HUES6 (cell line): Measurements from ENCODE around the gene HOXC11.

Source experiments
- H3K27ac ChIP-seq: 2 replicates; pipeline ENCODE4 v1.7.0; 2013; ENCODE audit warnings: low read depth, mild to moderate bottlenecking, low read length, inconsistent platforms
- H3K27me3 ChIP-seq: 2 replicates; pipeline ENCODE4 v1.6.1; 2013; ENCODE audit warnings: low read length; ENCODE audit not compliant: control insufficient read depth, insufficient read depth
- H3K36me3 ChIP-seq: 2 replicates; pipeline ENCODE4 v1.6.1; 2013; ENCODE audit warnings: low read length; ENCODE audit not compliant: control insufficient read depth, insufficient read depth
- H3K4me1 ChIP-seq: 2 replicates; pipeline ENCODE4 v1.6.1; 2013; ENCODE audit warnings: low read length; ENCODE audit not compliant: control insufficient read depth, insufficient read depth
- H3K4me3 ChIP-seq: 2 replicates; pipeline ENCODE4 v1.5.1; 2013; ENCODE audit warnings: low read depth, low read length
- H3K9ac ChIP-seq: one replicate; pipeline ENCODE4 v1.6.1; 2013; ENCODE audit warnings: mild to moderate bottlenecking, low read length
- H3K9me3 ChIP-seq: 2 replicates; pipeline ENCODE4 v1.6.1; 2013; ENCODE audit warnings: low read depth, low read length; ENCODE audit not compliant: control insufficient read depth, insufficient read depth

HOXC11 gene

DNA sequence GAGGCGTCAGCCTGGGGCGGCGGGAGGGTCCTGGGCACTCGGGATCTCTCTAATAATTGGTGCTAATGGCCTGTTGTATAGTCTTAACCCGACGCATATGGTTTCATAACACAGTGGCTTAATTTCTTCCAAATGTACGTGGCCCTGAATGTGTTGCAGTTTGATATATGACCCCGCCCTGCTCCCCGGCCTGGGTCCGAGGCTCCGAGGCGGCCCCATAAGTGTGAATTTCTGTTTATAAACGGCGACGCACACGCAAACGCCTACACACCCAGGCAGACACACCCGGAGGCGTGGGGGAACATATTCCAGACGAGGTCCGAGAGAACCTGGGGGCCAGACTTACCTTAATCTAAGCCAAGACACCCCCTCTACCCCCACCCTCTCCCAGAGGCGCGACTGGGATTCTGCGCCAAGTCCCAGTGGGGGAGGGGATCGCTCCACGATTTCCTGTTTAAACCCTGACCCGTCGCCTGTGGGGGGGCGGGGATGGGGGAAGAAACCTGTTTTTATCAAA, 45.6 kb downstream of the HOXC11 start:
- peak overlapping the region; percentile 4; the same call in 1 of the 2 replicates for H3K27ac ChIP-seq
- H3K4me1 ChIP-seq, result peaks cover 24% of the 10 kb centered on the region
- H3K27me3 ChIP-seq, result peaks cover 100% of the 10 kb centered on the region
- H3K36me3 ChIP-seq, result no peaks in the 10 kb centered on the region
- H3K4me3 ChIP-seq, result peak overlapping the region; percentile 61
- peak overlapping the region; percentile 90 for H3K9ac ChIP-seq
- no peaks in the 10 kb centered on the region for H3K9me3 ChIP-seq

DNA sequence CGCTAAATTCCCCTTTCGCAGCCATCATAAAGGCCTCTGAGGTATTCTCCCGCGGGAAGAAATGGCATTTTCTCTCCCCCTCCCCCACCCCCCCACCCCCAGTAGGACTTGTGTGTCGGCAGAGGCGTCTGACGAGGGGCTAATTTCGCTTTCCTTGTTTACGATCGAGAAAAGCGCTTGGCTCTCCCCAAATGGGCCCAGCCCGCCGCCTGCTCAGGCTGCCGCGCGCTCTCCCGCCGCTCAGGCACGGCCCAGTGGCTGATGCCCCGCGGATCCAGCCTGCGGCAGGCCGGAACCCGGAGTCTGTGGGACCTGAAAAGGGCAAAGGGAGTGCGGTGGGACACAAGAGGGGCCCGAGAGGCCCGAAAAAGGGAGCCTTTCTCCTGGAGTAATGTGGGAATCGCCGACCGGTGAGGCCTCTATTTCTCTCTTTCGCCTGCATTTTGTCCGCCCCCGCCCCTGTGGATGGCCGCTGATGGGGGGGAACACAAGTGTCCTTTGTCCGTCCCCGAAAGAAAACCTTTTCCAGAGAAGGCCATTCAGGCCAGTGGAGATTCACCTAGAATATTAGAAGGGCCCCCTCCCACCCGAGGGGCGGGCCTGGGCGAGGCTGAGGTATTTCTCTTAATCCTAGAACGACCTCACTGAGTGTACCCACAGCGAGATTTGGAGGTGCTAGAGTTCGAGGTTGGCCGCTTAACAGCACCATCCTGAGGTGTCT, 46.3 kb downstream of the HOXC11 start:
- Histone ChIP-seq H3K27me3 (peaks cover 100% of the 10 kb centered on the region), H3K27ac (no peak overlapping the region), H3K9me3 (no peaks in the 10 kb centered on the region), H3K9ac (peak overlapping the region; percentile 88), H3K4me3 (peak overlapping the region; percentile 61), H3K4me1 (peaks cover 24% of the 10 kb centered on the region), H3K36me3 (no peaks in the 10 kb centered on the region)

DNA sequence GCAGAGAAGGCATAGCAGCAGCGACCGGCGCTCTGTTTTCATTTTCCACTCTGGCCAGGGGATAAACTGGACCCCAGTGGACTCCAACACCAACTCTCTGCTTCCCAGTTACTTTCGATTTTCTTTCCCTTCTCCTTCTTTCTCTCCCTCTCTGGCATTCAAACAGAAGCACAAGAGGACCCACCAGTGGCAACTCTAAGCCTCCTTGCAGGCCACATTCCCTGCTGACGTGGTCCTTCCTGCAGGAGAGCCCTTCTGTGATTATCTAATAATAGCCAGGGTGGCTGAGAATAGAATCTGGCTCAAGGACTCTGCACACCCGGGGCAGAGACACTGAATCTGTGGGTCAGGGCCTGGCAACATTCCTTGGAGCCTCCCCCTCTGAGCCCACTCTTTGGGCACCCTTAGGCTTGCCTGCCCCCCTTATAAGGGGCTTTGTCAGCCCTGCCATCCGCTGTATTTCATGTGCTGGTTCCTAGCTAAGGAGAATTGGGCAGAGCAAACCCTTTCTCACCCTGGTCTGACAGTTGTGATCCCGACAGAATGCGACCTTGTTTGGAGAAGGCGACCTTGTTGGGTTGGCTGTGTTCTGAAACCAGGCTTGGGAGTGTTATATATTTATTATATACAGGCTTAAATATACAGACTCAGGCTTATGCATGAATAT, 47.1 kb downstream of the HOXC11 start:
- Histone ChIP-seq H3K27ac (no peak overlapping the region; the same call in 1 of the 2 replicates), H3K4me3 (peak overlapping the region; percentile 45; the same call in 1 of the 2 replicates), H3K9me3 (no peaks in the 10 kb centered on the region), H3K9ac (peak overlapping the region; percentile 88), H3K4me1 (peaks cover 24% of the 10 kb centered on the region), H3K27me3 (peaks cover 100% of the 10 kb centered on the region), H3K36me3 (no peaks in the 10 kb centered on the region)

DNA sequence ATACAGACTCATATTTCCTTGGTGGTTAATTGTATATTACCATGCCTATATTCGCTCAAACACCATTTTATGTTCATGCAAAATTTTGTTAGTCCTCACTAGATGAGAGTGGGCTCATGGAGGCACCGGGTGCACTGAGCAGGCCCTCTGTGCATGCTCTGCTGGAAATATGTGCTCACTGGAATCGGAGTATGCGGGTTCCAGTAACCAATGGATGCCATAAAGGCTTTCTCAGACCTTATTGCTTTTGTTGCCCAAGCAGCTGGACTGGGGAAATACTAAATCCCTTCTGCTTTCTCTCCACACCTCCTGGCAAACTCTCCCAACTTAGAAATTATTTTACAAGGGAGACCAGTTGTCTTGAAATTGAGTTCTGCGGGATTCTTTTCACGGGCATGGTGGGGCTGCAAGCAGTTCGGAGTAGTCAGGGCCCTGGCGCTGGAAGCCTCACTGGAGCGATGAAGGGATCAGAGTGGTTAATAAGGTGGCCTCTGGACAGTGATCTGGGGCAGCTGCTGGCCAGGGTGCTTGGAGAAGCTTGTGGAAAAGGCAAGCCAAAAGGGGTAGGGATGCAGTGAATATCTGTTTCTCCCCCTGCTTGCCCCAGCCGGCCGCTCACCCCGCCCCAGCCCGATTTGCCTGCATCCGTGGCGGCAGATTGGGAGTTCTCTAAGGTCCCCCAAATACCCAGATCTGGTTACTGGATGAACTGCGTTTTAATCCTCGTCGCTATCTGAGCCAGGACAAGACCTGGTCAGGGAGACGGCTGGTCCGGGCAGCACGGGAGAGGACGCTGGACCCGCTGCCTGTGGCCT, 47.9 kb downstream of the HOXC11 start:
- Histone ChIP-seq H3K9me3 (no peaks in the 10 kb centered on the region), H3K4me3 (peak overlapping the region; percentile 45; the same call in 1 of the 2 replicates), H3K36me3 (no peaks in the 10 kb centered on the region), H3K27me3 (peaks cover 100% of the 10 kb centered on the region), H3K9ac (peak overlapping the region; percentile 88), H3K27ac (no peak overlapping the region; the same call in 1 of the 2 replicates), H3K4me1 (peaks cover 25% of the 10 kb centered on the region)

DNA sequence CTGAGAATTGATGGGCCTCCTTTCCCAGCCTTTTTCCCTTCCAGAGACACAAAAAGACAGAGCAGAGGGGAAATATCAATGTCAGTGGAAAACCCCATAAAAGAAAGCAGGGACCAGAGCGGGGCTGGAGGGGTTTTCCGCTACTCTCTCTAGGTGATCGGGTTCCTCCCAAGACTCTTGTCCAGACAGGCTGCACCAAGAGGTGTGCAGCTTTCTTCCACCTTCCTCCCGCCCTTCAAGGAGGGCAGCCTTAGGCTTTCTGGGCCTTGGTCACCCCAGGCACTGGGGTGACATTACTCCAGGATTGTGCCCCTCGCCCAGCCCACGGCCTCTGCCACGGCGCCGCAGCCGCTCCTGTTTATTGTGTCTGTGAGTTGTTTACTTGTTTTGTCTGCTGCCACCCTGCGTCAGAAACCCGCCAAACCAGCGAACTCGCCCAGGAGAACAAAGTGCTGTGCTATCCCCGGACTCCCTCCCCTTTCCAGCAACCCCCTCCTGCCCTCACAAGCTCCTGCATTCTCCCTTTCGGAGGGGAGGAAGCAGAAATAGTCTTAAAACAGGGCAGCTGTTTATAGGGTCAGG, 48.6 kb downstream of the HOXC11 start:
- Histone ChIP-seq H3K9me3 (no peaks in the 10 kb centered on the region), H3K4me1 (peaks cover 28% of the 10 kb centered on the region), H3K9ac (peak overlapping the region; percentile 88), H3K36me3 (no peaks in the 10 kb centered on the region), H3K27ac (no peak overlapping the region; the same call in 1 of the 2 replicates), H3K4me3 (peak overlapping the region; percentile 45; the same call in 1 of the 2 replicates), H3K27me3 (peaks cover 100% of the 10 kb centered on the region)

DNA sequence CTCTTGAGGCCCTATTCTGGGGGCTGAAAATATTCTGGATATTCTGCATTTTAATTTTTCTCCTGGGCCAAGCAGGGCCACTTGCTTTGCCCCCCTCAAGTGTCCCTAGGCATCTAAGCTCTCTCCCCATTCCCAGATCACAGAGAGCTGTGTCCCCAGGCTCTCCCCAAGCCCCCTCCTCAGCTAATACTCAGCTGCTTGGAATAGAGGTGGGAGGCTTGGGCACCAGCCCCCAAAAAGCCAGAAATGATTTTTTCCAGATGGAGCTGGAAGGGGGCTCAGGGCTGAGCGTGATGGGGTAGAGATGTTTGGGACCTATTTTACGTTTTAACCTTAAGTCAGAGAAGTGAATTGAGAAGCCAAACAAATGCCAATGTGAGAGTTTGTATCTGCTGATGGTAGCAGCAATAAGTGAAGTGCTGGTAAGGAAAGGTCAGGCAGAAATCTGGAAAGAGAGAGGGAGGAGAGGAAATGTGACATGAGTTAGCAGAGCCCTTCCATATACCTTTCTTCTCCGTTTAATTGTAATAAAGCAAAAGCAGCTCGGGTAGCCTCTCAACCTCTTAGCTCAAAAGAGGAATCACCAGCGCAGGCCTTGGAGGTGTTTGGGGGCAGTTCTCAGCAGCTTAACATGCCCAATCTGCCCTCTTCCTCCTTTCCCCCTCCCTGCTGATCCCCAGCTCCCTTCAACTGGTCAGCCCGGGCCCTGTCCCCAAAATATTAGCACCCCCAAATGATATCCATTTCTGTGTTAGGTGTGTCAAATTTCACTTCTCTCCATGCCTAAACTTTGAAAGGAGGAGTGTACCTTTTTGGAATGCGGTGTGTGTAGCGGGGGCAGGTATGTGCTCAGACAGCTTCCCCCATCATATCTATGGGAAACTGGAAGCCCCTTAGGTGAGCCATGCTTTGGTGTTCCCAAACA, 50.3 kb downstream of the HOXC11 start:
- Histone ChIP-seq H3K4me3 (peak overlapping the region; percentile 12; the same call in 1 of the 2 replicates), H3K9ac (peak overlapping the region; percentile 70), H3K27ac (no peak overlapping the region; the same call in 1 of the 2 replicates), H3K36me3 (no peaks in the 10 kb centered on the region), H3K4me1 (peaks cover 19% of the 10 kb centered on the region), H3K27me3 (peaks cover 100% of the 10 kb centered on the region), H3K9me3 (no peaks in the 10 kb centered on the region)

DNA sequence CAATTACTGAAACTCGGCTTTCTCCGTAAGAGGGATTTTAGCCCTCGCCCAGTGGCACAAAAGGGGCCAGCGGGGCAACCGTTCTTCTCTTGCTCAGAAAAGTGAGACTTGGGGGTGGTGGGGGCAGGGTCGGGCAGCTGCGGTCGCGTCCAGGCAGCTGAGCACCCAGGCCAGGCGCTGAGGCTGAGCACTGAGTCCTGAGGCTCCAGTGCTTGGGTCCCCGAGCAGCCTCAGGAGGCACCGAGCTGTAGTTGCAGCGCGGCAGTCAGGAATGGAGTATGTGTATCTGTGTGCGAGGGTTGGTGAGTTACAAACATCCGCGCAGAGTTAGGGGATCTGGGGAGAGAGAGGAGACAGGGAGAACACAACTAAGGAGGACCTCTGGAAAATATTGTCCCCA, 51.2 kb downstream of the HOXC11 start:
- Histone ChIP-seq H3K36me3 (no peaks in the 10 kb centered on the region), H3K27me3 (peaks cover 100% of the 10 kb centered on the region), H3K27ac (no peak overlapping the region), H3K4me1 (peaks cover 19% of the 10 kb centered on the region; the same call in 1 of the 2 replicates), H3K9ac (peak overlapping the region; percentile 60), H3K9me3 (no peaks in the 10 kb centered on the region), H3K4me3 (no peak overlapping the region; the same call in 1 of the 2 replicates)

DNA sequence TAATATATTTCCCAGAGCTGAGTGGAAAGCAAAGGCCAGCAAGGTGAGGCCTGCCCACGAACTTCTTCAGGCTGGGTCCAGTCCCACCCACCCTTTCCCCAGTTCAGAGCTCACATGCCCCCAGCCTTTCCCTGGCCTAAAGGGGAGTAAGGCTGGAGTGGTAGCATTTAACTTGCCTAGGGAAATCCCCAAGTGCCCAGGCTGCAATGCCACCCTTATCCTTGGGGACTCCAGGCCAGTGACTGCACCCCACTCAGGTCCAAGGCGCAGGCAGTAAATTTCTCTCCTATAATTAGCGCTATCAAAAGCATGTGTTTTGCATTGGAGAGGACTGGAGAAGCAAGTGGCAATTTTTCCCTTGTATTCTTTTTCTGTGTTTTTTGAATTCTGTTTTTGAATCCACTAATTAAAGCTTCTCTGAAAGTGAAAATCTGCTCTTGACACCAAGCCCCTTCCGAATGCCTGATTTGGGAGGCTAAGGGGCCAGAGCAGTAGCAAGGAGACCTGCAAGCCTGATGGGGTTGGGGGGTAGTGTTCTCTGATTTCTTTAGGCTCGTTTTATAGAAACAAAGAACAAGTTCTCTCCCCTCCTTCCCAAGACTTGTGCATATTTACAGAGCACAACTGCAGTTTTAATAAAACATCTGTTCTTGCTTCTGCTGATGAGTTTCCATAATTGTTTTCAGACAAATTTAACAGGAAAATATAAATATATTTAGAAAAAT, 51.8 kb downstream of the HOXC11 start:
- Histone ChIP-seq H3K9ac (peak overlapping the region; percentile 60), H3K27ac (no peak overlapping the region), H3K27me3 (peaks cover 100% of the 10 kb centered on the region), H3K36me3 (no peaks in the 10 kb centered on the region), H3K4me1 (peaks cover 23% of the 10 kb centered on the region), H3K4me3 (no peak overlapping the region), H3K9me3 (no peaks in the 10 kb centered on the region)

DNA sequence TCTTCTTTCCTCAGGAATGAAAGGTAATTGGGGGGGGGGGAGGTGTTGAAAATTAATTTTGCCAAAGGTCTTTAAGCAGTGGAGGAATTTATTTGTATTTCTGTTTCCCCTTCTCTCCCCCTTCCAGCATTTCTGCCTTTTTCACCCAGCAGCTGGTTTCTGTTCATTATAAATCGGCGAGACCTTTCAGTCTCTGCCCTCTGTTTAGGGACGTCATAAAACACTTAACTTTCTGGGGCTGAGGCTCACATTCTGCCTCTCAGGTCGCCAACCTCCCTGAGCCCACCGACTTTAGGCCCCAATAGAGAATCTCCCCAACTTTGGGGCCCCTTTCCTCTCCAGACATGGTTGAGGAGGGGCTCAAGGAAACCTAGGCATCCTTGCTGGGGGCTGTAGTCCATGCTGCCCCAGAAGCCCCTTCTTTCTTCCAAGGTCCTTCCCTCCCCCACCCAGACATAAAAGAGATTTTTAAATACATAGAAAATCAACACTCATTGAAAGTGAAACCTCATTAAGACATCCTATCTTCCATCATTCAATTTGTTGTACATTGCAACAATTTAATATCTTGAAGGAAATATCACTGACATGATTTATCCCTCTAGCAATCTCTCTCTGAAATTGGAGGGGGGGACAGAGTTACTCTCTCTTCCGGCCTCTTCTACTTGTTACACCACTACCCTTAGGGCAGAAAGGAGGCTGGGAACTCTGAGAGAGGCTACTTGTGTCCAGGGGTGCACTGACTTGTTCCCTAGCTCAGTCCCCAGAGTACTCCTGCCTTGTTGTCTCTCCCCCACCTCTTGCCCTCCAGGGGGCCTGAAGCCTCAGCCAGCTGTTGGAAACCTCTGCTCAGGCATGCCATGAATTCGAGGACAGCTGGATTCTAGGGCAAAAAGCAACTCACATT, 52.8 kb downstream of the HOXC11 start:
- H3K9me3 ChIP-seq, result no peaks in the 10 kb centered on the region
- peak overlapping the region; percentile 68 for H3K9ac ChIP-seq
- H3K36me3 ChIP-seq, result no peaks in the 10 kb centered on the region
- peaks cover 21% of the 10 kb centered on the region for H3K4me1 ChIP-seq
- H3K4me3 ChIP-seq, result no peak overlapping the region
- H3K27me3 ChIP-seq, result peaks cover 100% of the 10 kb centered on the region
- H3K27ac ChIP-seq, result no peak overlapping the region; the same call in 1 of the 2 replicates
